ENCODE results near the gene KIF20B.

The KIF20B gene

GRCh38 chr10:89659143-89660131 is 42.0 kb upstream of the KIF20B start:
- TF ChIP-seq CTCF (IDR thresholded peaks at IDR 0.05; ENCODE audit: borderline replicate concordance, control extremely low read depth, extremely low read depth, insufficient read depth, missing control alignments): no peak
- in situ Hi-C loops (cut with MboI; ENCODE audit: low sequenced_read_pairs, unreplicated experiment): no loop called here
- DNase-seq (ENCODE audit: low spot score): no peak

- no peak for TF ChIP-seq CTCF (IDR thresholded peaks at IDR 0.05; ENCODE audit: borderline replicate concordance, control extremely low read depth, extremely low read depth, insufficient read depth, missing control alignments)
- in situ Hi-C loops (cut with MboI; ENCODE audit: low sequenced_read_pairs, unreplicated experiment): no loop called here
- DNase-seq (ENCODE audit: low spot score): no peak
These were observed 38.8 kb upstream of the KIF20B start for GRCh38 chr10:89662596-89662995.

DNA sequence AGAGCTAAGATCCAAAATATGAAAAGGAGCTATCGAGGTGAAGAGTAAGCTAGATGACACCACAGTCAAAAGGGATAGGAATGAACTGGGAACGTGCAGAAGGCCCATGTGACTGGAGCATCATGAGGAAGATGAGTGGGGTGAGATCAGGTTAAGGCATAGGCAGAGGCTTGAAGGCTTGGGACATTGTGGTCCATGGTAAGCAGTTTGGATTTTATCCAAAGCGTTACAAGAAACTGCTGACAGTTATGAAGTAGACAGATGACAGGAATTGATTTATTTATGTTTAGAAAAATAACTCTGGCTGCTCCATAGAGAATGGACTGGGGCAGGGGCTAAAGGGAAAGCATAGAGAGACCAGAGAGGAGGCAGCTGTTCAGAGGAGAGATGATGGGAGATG is 38.2 kb upstream of the KIF20B start:
- DNase-seq (ENCODE audit: low spot score): no peak
- in situ Hi-C loops (cut with MboI; ENCODE audit: low sequenced_read_pairs, unreplicated experiment): no loop called here
- TF ChIP-seq CTCF (IDR thresholded peaks at IDR 0.05; ENCODE audit: borderline replicate concordance, control extremely low read depth, extremely low read depth, insufficient read depth, missing control alignments): no peak

- in situ Hi-C loops (cut with MboI; ENCODE audit: low sequenced_read_pairs, unreplicated experiment): no loop called here
- TF ChIP-seq CTCF (IDR thresholded peaks at IDR 0.05; ENCODE audit: borderline replicate concordance, control extremely low read depth, extremely low read depth, insufficient read depth, missing control alignments): no peak
- no peak for DNase-seq (ENCODE audit: low spot score)
These were observed 37.2 kb upstream of the KIF20B start for GRCh38 chr10:89664203-89664602.

GRCh38 chr10:89665302-89665701 is 36.1 kb upstream of the KIF20B start:
- TF ChIP-seq CTCF (IDR thresholded peaks at IDR 0.05; ENCODE audit: borderline replicate concordance, control extremely low read depth, extremely low read depth, insufficient read depth, missing control alignments): no peak
- no peak for DNase-seq (ENCODE audit: low spot score)
- in situ Hi-C loops (cut with MboI; ENCODE audit: low sequenced_read_pairs, unreplicated experiment): no loop called here

DNA sequence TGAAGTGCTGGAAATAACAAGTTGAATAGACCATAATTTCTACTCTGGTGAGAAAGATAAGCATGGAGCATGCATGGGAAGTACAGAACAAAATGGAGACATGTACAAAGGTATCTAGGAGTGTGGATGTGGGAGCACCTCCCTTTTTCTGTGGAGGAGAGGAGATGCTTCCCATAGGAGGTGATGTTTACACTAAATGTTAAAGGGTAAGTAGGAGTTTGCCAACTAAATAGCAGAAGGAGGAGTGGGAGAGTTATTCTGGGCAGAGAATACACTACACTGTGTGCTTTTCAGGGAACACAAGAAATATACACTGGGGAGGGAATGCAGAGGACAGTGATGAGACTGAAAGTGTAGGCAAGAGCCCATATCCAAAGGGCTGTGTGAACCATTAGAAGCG is 35.3 kb upstream of the KIF20B start:
- no peak for DNase-seq (ENCODE audit: low spot score)
- in situ Hi-C loops (cut with MboI; ENCODE audit: low sequenced_read_pairs, unreplicated experiment): no loop called here
- TF ChIP-seq CTCF (IDR thresholded peaks at IDR 0.05; ENCODE audit: borderline replicate concordance, control extremely low read depth, extremely low read depth, insufficient read depth, missing control alignments): no peak

All from GM13976 (cell line).